ENCODE measurements around the gene ONECUT1. TPM values are rescaled to one million over a fixed set of nuclear protein-coding genes. Genes with fewer than 3 reads are reported as not detected.

ONECUT1 gene
- total RNA-seq, 4 donors from 2014 or later: not detected

- Histone ChIP-seq H3K27ac (no peak overlapping the region), H3K36me3 (no peaks in the 10 kb centered on the region), H3K4me3 (replicated peaks in 1 of 3) (no peak overlapping the region), H3K27me3 (peaks cover 62% of the 10 kb centered on the region), H3K4me1 (peaks cover 40 to 66% of the 10 kb centered on the region in 2 donors), H3K9me3 (no peaks in the 10 kb centered on the region)
- intact Hi-C loops (cut with DNase I): no loop called here
- no peak for DNase-seq
- TF ChIP-seq CTCF (IDR thresholded peaks at IDR 0.05) (no peak), POLR2A (IDR thresholded peaks at IDR 0.05) (no peak)
- WGBS, 2 donors: 3% methylated on average over 27 to 40 of the region's 58 CpGs
Observed at GRCh38 chr15:52788099-52788986, 1.8 kb downstream of the ONECUT1 start.

GRCh38 chr15:52787549-52788098 lies 2.5 kb downstream of the ONECUT1 start:
- Histone ChIP-seq H3K27ac (no peak overlapping the region), H3K27me3 (peaks cover 68% of the 10 kb centered on the region), H3K4me1 (peaks cover 40 to 70% of the 10 kb centered on the region in 2 donors), H3K9me3 (no peaks in the 10 kb centered on the region), H3K36me3 (no peaks in the 10 kb centered on the region), H3K4me3 (replicated peaks in 1 of 3) (no peak overlapping the region)
- TF ChIP-seq CTCF (IDR thresholded peaks at IDR 0.05): no peak
- no peak for TF ChIP-seq POLR2A (IDR thresholded peaks at IDR 0.05)
- no peak for DNase-seq
- intact Hi-C loops (cut with DNase I): no loop called here
- 4 to 9% methylated on average over 17 to 27 of the region's 27 CpGs for WGBS, 2 donors

- Histone ChIP-seq H3K9me3 (no peaks in the 10 kb centered on the region), H3K27me3 (peaks cover 73% of the 10 kb centered on the region), H3K27ac (no peak overlapping the region), H3K4me1 (peaks cover 40 to 70% of the 10 kb centered on the region in 2 donors), H3K36me3 (no peaks in the 10 kb centered on the region), H3K4me3 (replicated peaks in 1 of 3) (no peak overlapping the region)
- 0 to 5% methylated on average over 4 to 15 of the region's 24 CpGs for WGBS, 2 donors
- no peak for TF ChIP-seq POLR2A (IDR thresholded peaks at IDR 0.05)
- TF ChIP-seq CTCF (IDR thresholded peaks at IDR 0.05): no peak
- intact Hi-C loops (cut with DNase I): no loop called here
- DNase-seq: no peak
Observed at GRCh38 chr15:52787123-52787503, 3.0 kb downstream of the ONECUT1 start.

GRCh38 chr15:52786436-52787122 lies 3.6 kb downstream of the ONECUT1 start:
- intact Hi-C loops (cut with DNase I): no loop called here
- Histone ChIP-seq H3K9me3 (no peaks in the 10 kb centered on the region), H3K27me3 (peaks cover 75% of the 10 kb centered on the region), H3K27ac (no peak overlapping the region), H3K36me3 (no peaks in the 10 kb centered on the region), H3K4me1 (peaks cover 40 to 70% of the 10 kb centered on the region in 2 donors), H3K4me3 (replicated peaks in 1 of 3) (no peak overlapping the region)
- 2 to 6% methylated on average over 12 to 16 of the region's 28 CpGs for WGBS, 2 donors
- TF ChIP-seq CTCF (IDR thresholded peaks at IDR 0.05) (no peak), POLR2A (IDR thresholded peaks at IDR 0.05) (no peak)
- DNase-seq: no peak

All from thyroid gland (tissue), 4 donors.